Measurements from ENCODE around the gene TCTN3. TPM values are rescaled to one million over a fixed set of nuclear protein-coding genes. Genes with fewer than 3 reads are reported as not detected.

The TCTN3 gene
- total and polyA plus RNA-seq, 2 of the 4 experiments (the other 2 are of a cell fraction) = 26.9 to 35.1 TPM

DNA sequence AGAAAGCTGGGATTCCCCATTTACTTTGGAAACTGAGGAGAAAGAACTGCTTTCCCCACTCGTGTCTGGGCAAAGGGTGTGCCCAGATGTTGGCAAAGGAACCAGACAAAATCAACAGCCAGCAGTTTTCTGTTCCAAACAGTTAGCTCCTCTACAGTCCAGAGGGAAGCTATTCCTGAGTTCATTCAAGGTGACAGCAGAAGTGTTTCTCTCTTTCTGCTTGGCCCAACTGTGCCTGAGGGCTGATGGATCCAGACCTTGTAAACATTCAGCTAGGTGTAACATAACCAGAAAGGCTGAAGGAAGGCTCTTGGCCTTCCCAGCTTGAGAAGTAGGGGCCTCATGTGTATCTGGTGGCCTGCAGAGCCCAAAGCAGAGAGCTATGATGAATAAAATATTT lies 30.2 kb downstream of the TCTN3 start:
- Histone ChIP-seq H2AK9ac (replicated peaks; ENCODE audit: low read depth, low read length, poor library complexity) (no peak overlapping the region), H3K4ac (ENCODE audit: low read depth, low read length) (no peak overlapping the region), H3K56ac (ENCODE audit: extremely low read depth, insufficient read depth, low read length) (no peak overlapping the region), H3K4me1 (ENCODE audit: control insufficient read depth, insufficient read depth, low read length) (no peaks in the 10 kb centered on the region), H3K4me3 (ENCODE audit: insufficient read depth, low read depth, low read length) (no peak overlapping the region), H4K5ac (ENCODE audit: low read depth, low read length) (no peak overlapping the region), H3K27ac (ENCODE audit: insufficient read depth, low read length) (no peak overlapping the region), H3K36me3 (ENCODE audit: control insufficient read depth, insufficient read depth, low read length) (peaks cover 5% of the 10 kb centered on the region), H3K14ac (replicated peaks; ENCODE audit: low read depth, low read length) (no peak overlapping the region), H2BK20ac (ENCODE audit: low read depth, low read length) (no peak overlapping the region), H3K4me2 (ENCODE audit: low read depth, low read length) (no peak overlapping the region), H2BK120ac (ENCODE audit: low read depth, low read length) (no peak overlapping the region), H2AK5ac (ENCODE audit: low read depth, low read length) (no peak overlapping the region), H3K23ac (ENCODE audit: low read depth, low read length) (no peak overlapping the region), H3K9me1 (ENCODE audit: insufficient read depth, low read length) (no peaks in the 10 kb centered on the region), H2BK5ac (ENCODE audit: low read depth, low read length, poor library complexity, severe bottlenecking) (no peak overlapping the region), H3K9me3 (ENCODE audit: control insufficient read depth, insufficient read depth, low read length) (no peaks in the 10 kb centered on the region), H4K20me1 (ENCODE audit: insufficient read depth, low read length) (no peaks in the 10 kb centered on the region), H3K27me3 (ENCODE audit: control insufficient read depth, insufficient read depth, low read length) (no peaks in the 10 kb centered on the region), H2AFZ (replicated peaks; ENCODE audit: low read length, poor library complexity) (no peak overlapping the region), H4K91ac (ENCODE audit: insufficient read depth, low read depth, low read length) (no peak overlapping the region), H3K9ac (ENCODE audit: low read depth, low read length) (no peak overlapping the region), H2BK15ac (ENCODE audit: low read depth, low read length) (no peak overlapping the region), H3K18ac (ENCODE audit: low read depth, low read length) (no peak overlapping the region), H3K79me1 (ENCODE audit: low read depth in 1 of 2, low read length in 2 of 2) (no peaks in the 10 kb centered on the region), H4K8ac (ENCODE audit: low read depth in 2 of 2, low read length in 2 of 2) (no peak overlapping the region)
- DNase-seq (no peak), ATAC-seq (ENCODE audit: low read depth) (no peak)
- TF ChIP-seq CHD1 (IDR thresholded peaks at IDR 0.05; ENCODE audit: low read depth, low read length) = no peak
- TF ChIP-seq FOS (IDR thresholded peaks at IDR 0.05; ENCODE audit: low read depth, low read length) = no peak
- no peak for TF ChIP-seq MAFK (IDR thresholded peaks at IDR 0.05; ENCODE audit: low read depth, low read length)
- TF ChIP-seq RCOR1 (IDR thresholded peaks at IDR 0.05; ENCODE audit: insufficient replicate concordance, low read length) = no peak
- no peak for TF ChIP-seq SMC3 (IDR thresholded peaks at IDR 0.05; ENCODE audit: low read depth, low read length)
- TF ChIP-seq NFE2L2 (IDR thresholded peaks at IDR 0.05; ENCODE audit: low read depth, low read length) = no peak
- TF ChIP-seq CEBPB (IDR thresholded peaks at IDR 0.05; ENCODE audit: low read depth, low read length) = no peak
- TF ChIP-seq, protein P1, sequence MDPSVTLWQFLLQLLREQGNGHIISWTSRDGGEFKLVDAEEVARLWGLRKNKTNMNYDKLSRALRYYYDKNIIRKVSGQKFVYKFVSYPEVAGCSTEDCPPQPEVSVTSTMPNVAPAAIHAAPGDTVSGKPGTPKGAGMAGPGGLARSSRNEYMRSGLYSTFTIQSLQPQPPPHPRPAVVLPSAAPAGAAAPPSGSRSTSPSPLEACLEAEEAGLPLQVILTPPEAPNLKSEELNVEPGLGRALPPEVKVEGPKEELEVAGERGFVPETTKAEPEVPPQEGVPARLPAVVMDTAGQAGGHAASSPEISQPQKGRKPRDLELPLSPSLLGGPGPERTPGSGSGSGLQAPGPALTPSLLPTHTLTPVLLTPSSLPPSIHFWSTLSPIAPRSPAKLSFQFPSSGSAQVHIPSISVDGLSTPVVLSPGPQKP (IDR thresholded peaks at IDR 0.05; ENCODE audit: borderline replicate concordance, low read depth, low read length) = no peak
- TF ChIP-seq, protein P2, sequence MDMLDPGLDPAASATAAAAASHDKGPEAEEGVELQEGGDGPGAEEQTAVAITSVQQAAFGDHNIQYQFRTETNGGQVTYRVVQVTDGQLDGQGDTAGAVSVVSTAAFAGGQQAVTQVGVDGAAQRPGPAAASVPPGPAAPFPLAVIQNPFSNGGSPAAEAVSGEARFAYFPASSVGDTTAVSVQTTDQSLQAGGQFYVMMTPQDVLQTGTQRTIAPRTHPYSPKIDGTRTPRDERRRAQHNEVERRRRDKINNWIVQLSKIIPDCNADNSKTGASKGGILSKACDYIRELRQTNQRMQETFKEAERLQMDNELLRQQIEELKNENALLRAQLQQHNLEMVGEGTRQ (IDR thresholded peaks at IDR 0.05; ENCODE audit: low read depth, low read length) = no peak
- no peak for TF ChIP-seq RFX5 (IDR thresholded peaks at IDR 0.05; ENCODE audit: low read depth, low read length)
- no peak for TF ChIP-seq BHLHE40 (IDR thresholded peaks at IDR 0.05; ENCODE audit: low read depth, low read length)
- TF ChIP-seq, protein P3, sequence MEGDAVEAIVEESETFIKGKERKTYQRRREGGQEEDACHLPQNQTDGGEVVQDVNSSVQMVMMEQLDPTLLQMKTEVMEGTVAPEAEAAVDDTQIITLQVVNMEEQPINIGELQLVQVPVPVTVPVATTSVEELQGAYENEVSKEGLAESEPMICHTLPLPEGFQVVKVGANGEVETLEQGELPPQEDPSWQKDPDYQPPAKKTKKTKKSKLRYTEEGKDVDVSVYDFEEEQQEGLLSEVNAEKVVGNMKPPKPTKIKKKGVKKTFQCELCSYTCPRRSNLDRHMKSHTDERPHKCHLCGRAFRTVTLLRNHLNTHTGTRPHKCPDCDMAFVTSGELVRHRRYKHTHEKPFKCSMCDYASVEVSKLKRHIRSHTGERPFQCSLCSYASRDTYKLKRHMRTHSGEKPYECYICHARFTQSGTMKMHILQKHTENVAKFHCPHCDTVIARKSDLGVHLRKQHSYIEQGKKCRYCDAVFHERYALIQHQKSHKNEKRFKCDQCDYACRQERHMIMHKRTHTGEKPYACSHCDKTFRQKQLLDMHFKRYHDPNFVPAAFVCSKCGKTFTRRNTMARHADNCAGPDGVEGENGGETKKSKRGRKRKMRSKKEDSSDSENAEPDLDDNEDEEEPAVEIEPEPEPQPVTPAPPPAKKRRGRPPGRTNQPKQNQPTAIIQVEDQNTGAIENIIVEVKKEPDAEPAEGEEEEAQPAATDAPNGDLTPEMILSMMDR (conservative IDR thresholded peaks at IDR 0.05; ENCODE audit: low read depth, low read length) = no peak
- TF ChIP-seq MAZ (IDR thresholded peaks at IDR 0.05; ENCODE audit: borderline replicate concordance, low read depth, low read length) = no peak
- TF ChIP-seq POLR2A (IDR thresholded peaks at IDR 0.05; ENCODE audit: low read depth, low read length) = no peak
- TF ChIP-seq MXI1 (IDR thresholded peaks at IDR 0.05; ENCODE audit: borderline replicate concordance, low read depth, low read length) = no peak
- TF ChIP-seq RAD21 (IDR thresholded peaks at IDR 0.05; ENCODE audit: low read length) = no peak
- CTCF ChIA-PET = no interaction called here
- dilution Hi-C loops (cut with HindIII; ENCODE audit: low sequenced_read_pairs, unreplicated experiment) = no loop called here
- BruUV-seq (replicated peaks) = TSS peak; percentile 77
- 0% methylated on average over 1 of the region's 1 CpG; no CpG with 5 or more reads in 1 of the 2 experiments for WGBS, 2 experiments (ENCODE audit: extremely low coverage in 2 of 2, insufficient read length in 1 of 2)
- in situ Hi-C loops (cut with MboI; ENCODE audit: low sequenced_read_pairs) = no loop called here
- POLR2A ChIA-PET (ENCODE audit: unreplicated experiment) = no interaction called here
- intact Hi-C loops (cut with micrococcal nuclease) = loop anchor here (5.0 kb wide), 1 partner anchor 789 kb away; no protein-coding TSS in a partner anchor
